ENCODE results near the gene BOD1.

DNA sequence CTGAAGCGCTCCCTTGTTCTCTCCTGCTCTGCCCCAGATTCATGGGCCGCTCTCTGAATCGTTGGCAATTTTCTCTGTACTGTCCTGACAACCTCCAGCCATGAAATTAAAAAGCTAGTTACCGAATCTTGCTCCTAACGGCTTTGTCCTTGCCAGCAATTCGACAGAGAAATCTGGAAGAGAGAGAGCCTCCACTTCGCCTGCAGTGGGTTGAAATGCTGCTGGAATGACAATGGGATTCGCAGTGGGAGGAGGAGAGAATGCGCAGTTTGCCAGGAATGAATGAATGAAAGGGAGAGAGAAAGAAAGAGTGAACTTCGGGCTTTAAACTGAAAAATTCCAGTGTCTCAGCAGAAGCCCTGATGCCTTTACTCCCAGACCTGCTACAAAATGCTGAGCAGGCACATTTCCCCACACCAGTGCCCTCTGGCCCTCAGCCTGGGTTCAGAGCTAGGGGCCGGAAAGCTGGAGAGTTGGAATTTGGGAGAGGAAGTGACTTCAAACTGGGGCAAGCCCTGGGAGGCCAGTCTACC, 11.5 kb upstream of the BOD1 start:
- TF ChIP-seq POLR2A (IDR thresholded peaks at IDR 0.05; ENCODE audit: low read depth, low read length) (no peak), TAF1 (IDR thresholded peaks at IDR 0.05; ENCODE audit: borderline replicate concordance, low read depth, low read length) (no peak), POLR2AphosphoS5 (IDR thresholded peaks at IDR 0.05; ENCODE audit: low read depth, low read length) (no peak)

Data from GM12892 (cell line).